T-helper 2 cell treated with Interferon-gamma antibody and Interleukin-4, amounts not matched to agents 5 μg/mL and 100 μg/mL, for 36 hours (primary cell): Measurements from ENCODE around the gene ENPP6.

Experiments used
- DNase-seq: peaks from one replicate; pipeline ENCODE4 v3.0.0; 2021; ENCODE audit warnings: low spot score
- H3K27ac Mint-ChIP-seq: one replicate; pipeline ENCODE4 v1.8.0; 2021; ENCODE audit warnings: mild to moderate bottlenecking, mixed read lengths
- H3K27me3 Mint-ChIP-seq: one replicate; pipeline ENCODE4 v1.8.0; 2021; ENCODE audit warnings: low read depth, mixed read lengths
- H3K36me3 Mint-ChIP-seq: one replicate; pipeline ENCODE4 v1.8.0; 2021; ENCODE audit warnings: low read depth, mixed read lengths
- H3K4me1 Mint-ChIP-seq: one replicate; pipeline ENCODE4 v1.8.0; 2021; ENCODE audit warnings: low read depth, mixed read lengths
- H3K4me3 Mint-ChIP-seq: one replicate; pipeline ENCODE4 v1.8.0; 2022; ENCODE audit warnings: mild to moderate bottlenecking, moderate library complexity, mixed read lengths
- H3K9me3 Mint-ChIP-seq: one replicate; pipeline ENCODE4 v1.8.0; 2021; ENCODE audit warnings: mixed read lengths

The ENPP6 gene

GRCh38 chr4:184217634-184218033 is at the start of gene ENPP6:
Gene ENPP6, minus strand, starts transcription at chr4:184217873. Its CDS starts 54 bp downstream, at chr4:184217819.
- DNase-seq: no peak

GRCh38 chr4:184267206-184267608 is 49.5 kb upstream of the ENPP6 start:
- no peak for DNase-seq
- peaks cover 60% of the 10 kb centered on the region for H3K4me1 Mint-ChIP-seq
- no peaks in the 10 kb centered on the region for H3K27me3 Mint-ChIP-seq

More at GRCh38 chr4:184217634-184218033, at the start of gene ENPP6:
- Mint-ChIP-seq H3K4me1 (no peaks in the 10 kb centered on the region), H3K4me3 (no peak within 1 kb of the TSS), H3K36me3 (no peaks in the 10 kb centered on the region), H3K27me3 (peaks cover 32% of the 10 kb centered on the region), H3K27ac (no peak within 1 kb of the TSS), H3K9me3 (no peaks in the 10 kb centered on the region)

GRCh38 chr4:184265546-184266351 is 48.1 kb upstream of the ENPP6 start:
- Mint-ChIP-seq H3K27ac (peak overlapping the region; percentile 38), H3K4me1 (peaks cover 57% of the 10 kb centered on the region), H3K27me3 (no peaks in the 10 kb centered on the region), H3K36me3 (no peaks in the 10 kb centered on the region), H3K4me3 (peak overlapping the region; percentile 11), H3K9me3 (no peaks in the 10 kb centered on the region)
- DNase-seq: no peak

More at GRCh38 chr4:184267206-184267608, 49.5 kb upstream of the ENPP6 start:
- Mint-ChIP-seq H3K27ac (peak overlapping the region; percentile 95), H3K36me3 (no peaks in the 10 kb centered on the region), H3K9me3 (no peaks in the 10 kb centered on the region), H3K4me3 (peak overlapping the region; percentile 77)

- Mint-ChIP-seq H3K9me3 (no peaks in the 10 kb centered on the region), H3K4me1 (peaks cover 45% of the 10 kb centered on the region), H3K36me3 (no peaks in the 10 kb centered on the region)
Observed at GRCh38 chr4:184263910-184264732, 46.4 kb upstream of the ENPP6 start.

GRCh38 chr4:184263461-184263860 is 45.8 kb upstream of the ENPP6 start:
- no peak overlapping the region for H3K4me3 Mint-ChIP-seq
- DNase-seq: no peak
- H3K27me3 Mint-ChIP-seq: no peaks in the 10 kb centered on the region
- H3K9me3 Mint-ChIP-seq: no peaks in the 10 kb centered on the region
- no peak overlapping the region for H3K27ac Mint-ChIP-seq
- H3K4me1 Mint-ChIP-seq: peaks cover 40% of the 10 kb centered on the region
- H3K36me3 Mint-ChIP-seq: no peaks in the 10 kb centered on the region

More at GRCh38 chr4:184263910-184264732, 46.4 kb upstream of the ENPP6 start:
- DNase-seq: peak; percentile 87
- H3K27me3 Mint-ChIP-seq: no peaks in the 10 kb centered on the region
- H3K4me3 Mint-ChIP-seq: peak overlapping the region; percentile 19
- peak overlapping the region; percentile 75 for H3K27ac Mint-ChIP-seq

GRCh38 chr4:184262901-184263300 is 45.2 kb upstream of the ENPP6 start:
- H3K27ac Mint-ChIP-seq: no peak overlapping the region
- H3K9me3 Mint-ChIP-seq: no peaks in the 10 kb centered on the region
- peaks cover 35% of the 10 kb centered on the region for H3K4me1 Mint-ChIP-seq
- H3K27me3 Mint-ChIP-seq: no peaks in the 10 kb centered on the region
- H3K36me3 Mint-ChIP-seq: no peaks in the 10 kb centered on the region
- no peak overlapping the region for H3K4me3 Mint-ChIP-seq
- DNase-seq: no peak

GRCh38 chr4:184261246-184261645 is 43.6 kb upstream of the ENPP6 start:
- Mint-ChIP-seq H3K4me3 (no peak overlapping the region), H3K36me3 (no peaks in the 10 kb centered on the region), H3K27me3 (no peaks in the 10 kb centered on the region), H3K27ac (no peak overlapping the region), H3K9me3 (no peaks in the 10 kb centered on the region), H3K4me1 (peaks cover 24% of the 10 kb centered on the region)
- DNase-seq: no peak

GRCh38 chr4:184259866-184260265 is 42.2 kb upstream of the ENPP6 start:
- Mint-ChIP-seq H3K27me3 (no peaks in the 10 kb centered on the region), H3K4me3 (no peak overlapping the region), H3K4me1 (peaks cover 10% of the 10 kb centered on the region), H3K9me3 (no peaks in the 10 kb centered on the region), H3K27ac (no peak overlapping the region), H3K36me3 (no peaks in the 10 kb centered on the region)
- no peak for DNase-seq

- no peak overlapping the region for H3K27ac Mint-ChIP-seq
- H3K9me3 Mint-ChIP-seq: no peaks in the 10 kb centered on the region
- H3K27me3 Mint-ChIP-seq: no peaks in the 10 kb centered on the region
- no peak overlapping the region for H3K4me3 Mint-ChIP-seq
- H3K36me3 Mint-ChIP-seq: no peaks in the 10 kb centered on the region
- DNase-seq: peak; percentile 1
- peaks cover 7% of the 10 kb centered on the region for H3K4me1 Mint-ChIP-seq
Observed at GRCh38 chr4:184259081-184259480, 41.4 kb upstream of the ENPP6 start.

- peaks cover 6% of the 10 kb centered on the region for H3K4me1 Mint-ChIP-seq
- H3K27me3 Mint-ChIP-seq: no peaks in the 10 kb centered on the region
- no peaks in the 10 kb centered on the region for H3K9me3 Mint-ChIP-seq
- no peaks in the 10 kb centered on the region for H3K36me3 Mint-ChIP-seq
- H3K27ac Mint-ChIP-seq: no peak overlapping the region
- DNase-seq: peak; percentile 3
- H3K4me3 Mint-ChIP-seq: no peak overlapping the region
Observed at GRCh38 chr4:184255871-184256642, 38.4 kb upstream of the ENPP6 start.

GRCh38 chr4:184255361-184255760 is 37.7 kb upstream of the ENPP6 start:
- Mint-ChIP-seq H3K4me3 (no peak overlapping the region), H3K36me3 (no peaks in the 10 kb centered on the region), H3K27ac (no peak overlapping the region), H3K9me3 (no peaks in the 10 kb centered on the region), H3K4me1 (peaks cover 11% of the 10 kb centered on the region), H3K27me3 (no peaks in the 10 kb centered on the region)
- no peak for DNase-seq

GRCh38 chr4:184253072-184253420 is 35.4 kb upstream of the ENPP6 start:
- H3K27ac Mint-ChIP-seq: no peak overlapping the region
- peak; percentile 2 for DNase-seq
- peaks cover 11% of the 10 kb centered on the region for H3K4me1 Mint-ChIP-seq
- no peak overlapping the region for H3K4me3 Mint-ChIP-seq
- peaks cover 2% of the 10 kb centered on the region for H3K27me3 Mint-ChIP-seq
- H3K36me3 Mint-ChIP-seq: no peaks in the 10 kb centered on the region
- H3K9me3 Mint-ChIP-seq: no peaks in the 10 kb centered on the region

GRCh38 chr4:184252136-184253071 is 34.7 kb upstream of the ENPP6 start:
- Mint-ChIP-seq H3K27ac (peak overlapping the region; percentile 67), H3K36me3 (no peaks in the 10 kb centered on the region), H3K9me3 (no peaks in the 10 kb centered on the region), H3K4me3 (no peak overlapping the region), H3K27me3 (peaks cover 4% of the 10 kb centered on the region), H3K4me1 (peaks cover 11% of the 10 kb centered on the region)
- DNase-seq: peak; percentile 14
